Choroid plexus epithelial cell (primary cell): ENCODE results near the gene RETSAT.
"Not testable (repeated sequence)": the region's sequence is repeated elsewhere in the genome, so short reads cannot be mapped to it uniquely, and the experiment has no call there.

Source experiments
- DNase-seq: peaks from one replicate; pipeline ENCODE4 v3.0.0-alpha.2; 2010; ENCODE audit warnings: low read depth
- H3K4me3 ChIP-seq: 2 replicates; pipeline ENCODE4 v1.5.1; 2011; ENCODE audit warnings: low read depth, mild to moderate bottlenecking, control low read depth, low read length, moderate library complexity
- TF ChIP-seq, protein P1 (sequence below): conservative IDR thresholded peaks from 2 replicates; pipeline ENCODE4 v1.5.1; 2011; ENCODE audit warnings: low read depth, mild to moderate bottlenecking, control low read depth, inconsistent platforms, low read length, moderate library complexity

Gene RETSAT

DNA sequence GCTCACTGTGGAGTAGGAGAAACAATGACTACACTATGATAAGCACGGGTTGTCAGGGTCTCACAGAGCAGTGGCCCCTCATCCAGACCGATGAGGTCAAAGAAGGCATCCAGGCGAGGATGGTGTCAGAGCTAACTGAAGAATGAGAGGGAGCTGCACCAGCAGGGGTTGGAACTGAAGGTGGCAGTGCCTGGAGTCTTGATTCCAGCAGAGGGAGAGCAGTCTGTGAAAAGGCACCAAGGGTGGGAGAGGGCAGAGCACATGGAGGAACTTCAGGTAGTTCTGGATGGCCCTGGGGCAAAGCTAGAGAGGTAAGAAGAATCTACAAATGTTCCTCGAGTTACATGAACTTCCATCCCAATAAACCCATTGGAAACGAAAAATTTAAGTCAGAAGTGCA is 12.9 kb upstream of the RETSAT start:
- no peak overlapping the region for H3K4me3 ChIP-seq
- TF ChIP-seq, protein P1, sequence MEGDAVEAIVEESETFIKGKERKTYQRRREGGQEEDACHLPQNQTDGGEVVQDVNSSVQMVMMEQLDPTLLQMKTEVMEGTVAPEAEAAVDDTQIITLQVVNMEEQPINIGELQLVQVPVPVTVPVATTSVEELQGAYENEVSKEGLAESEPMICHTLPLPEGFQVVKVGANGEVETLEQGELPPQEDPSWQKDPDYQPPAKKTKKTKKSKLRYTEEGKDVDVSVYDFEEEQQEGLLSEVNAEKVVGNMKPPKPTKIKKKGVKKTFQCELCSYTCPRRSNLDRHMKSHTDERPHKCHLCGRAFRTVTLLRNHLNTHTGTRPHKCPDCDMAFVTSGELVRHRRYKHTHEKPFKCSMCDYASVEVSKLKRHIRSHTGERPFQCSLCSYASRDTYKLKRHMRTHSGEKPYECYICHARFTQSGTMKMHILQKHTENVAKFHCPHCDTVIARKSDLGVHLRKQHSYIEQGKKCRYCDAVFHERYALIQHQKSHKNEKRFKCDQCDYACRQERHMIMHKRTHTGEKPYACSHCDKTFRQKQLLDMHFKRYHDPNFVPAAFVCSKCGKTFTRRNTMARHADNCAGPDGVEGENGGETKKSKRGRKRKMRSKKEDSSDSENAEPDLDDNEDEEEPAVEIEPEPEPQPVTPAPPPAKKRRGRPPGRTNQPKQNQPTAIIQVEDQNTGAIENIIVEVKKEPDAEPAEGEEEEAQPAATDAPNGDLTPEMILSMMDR, result no peak
- DNase-seq, result no peak

DNA sequence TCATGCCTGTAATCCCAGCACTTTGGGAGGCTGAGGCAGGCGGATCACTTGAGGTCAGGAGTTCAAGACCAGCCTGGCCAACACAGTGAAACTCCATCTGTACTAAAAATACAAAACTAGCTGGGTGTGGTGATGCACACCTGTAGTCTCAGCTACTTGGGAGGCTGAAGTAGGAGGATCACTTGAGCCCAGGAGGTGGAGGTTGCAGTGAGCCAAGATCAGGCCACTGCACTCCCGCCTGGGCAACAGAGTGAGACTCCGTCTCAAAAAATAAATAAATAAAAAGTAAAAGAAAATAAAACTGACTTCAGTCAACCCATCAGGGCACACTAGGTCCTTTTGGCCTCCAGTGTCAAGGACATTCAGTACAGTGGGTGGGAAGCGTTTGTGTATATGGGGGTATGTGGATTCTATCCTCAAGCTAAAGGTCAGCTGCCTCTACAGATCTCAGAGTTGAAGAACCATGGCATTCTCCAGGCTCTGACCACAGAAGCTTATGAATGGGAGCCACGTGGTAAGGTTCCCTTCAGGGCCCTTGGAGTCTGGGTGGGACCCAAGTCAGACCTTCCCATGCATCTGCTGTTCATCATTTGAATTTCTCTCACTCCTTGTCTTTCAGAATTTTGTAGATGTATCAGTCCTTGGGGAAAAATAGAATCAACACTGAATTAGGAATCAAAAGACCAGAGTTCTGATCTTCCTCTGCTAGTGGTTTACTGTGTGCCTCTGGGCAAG is 8.5 kb upstream of the RETSAT start:
- not testable (repeated sequence) for DNase-seq, H3K4me3 ChIP-seq

DNA sequence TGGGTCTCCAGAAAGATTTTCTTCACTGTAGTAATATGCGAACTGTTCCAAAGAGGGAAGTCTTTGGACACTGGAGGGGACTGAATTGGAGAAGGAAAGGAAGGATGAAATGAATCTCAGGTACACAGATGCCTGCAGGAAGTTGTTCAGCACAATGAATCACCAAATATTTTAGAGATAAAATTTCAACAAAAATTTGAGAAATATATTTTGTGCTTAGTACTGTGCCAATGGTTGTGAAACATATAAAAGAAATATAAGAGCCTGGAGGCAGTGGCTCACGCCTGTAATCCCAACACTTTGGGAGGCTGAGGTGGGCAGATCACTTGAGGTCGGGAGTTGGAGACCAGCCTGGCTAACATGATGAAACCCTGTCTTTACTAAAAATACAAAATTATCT is 3.4 kb upstream of the RETSAT start:
- H3K4me3 ChIP-seq, result no peak overlapping the region
- TF ChIP-seq, protein P1, result no peak
- DNase-seq, result no peak

DNA sequence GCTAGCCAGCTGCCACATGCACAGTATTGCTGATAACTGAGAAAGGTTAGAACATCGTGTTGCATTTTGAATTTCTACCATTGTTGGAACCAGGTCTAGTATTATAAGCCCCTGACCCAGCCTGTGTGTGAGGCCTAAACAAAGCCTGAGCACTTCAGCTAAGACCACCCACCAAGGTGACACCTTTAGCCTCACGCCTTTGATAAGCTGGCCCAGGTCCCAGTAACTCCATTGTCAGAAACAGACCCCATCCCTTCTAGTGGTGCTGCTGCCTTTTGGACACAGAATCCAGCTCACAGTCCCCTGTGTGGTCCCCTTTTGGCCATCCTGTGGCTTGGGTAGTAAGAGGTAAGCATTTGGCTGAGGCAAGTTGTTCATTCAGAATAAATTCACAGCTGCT is 1.9 kb upstream of the RETSAT start:
- no peak overlapping the region for H3K4me3 ChIP-seq

DNA sequence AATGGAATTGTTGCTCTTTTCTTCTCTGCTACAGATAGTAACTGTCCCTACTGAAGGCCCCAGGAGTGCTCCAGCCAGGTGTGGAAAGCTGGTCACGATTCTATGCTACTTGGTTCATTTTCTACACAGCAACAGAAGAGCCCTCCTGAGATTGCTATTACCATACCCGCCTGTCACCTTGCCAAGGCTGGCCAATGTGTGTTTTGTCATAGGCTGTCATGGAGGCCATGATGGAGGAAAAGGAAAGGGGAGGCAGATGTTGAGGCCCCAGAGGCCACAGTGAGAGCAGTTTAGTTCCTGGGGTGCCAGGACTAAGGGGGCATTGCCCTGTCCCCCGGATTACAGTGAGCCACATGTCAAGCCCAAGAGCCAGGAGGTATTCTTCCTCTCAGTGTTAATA is 1.2 kb upstream of the RETSAT start:
- no peak for DNase-seq
- peak overlapping the region; percentile 98 for H3K4me3 ChIP-seq
- TF ChIP-seq, protein P1, result no peak

More for the DNA sequence above, 1.9 kb upstream of the RETSAT start:
- no peak for DNase-seq
- TF ChIP-seq, protein P1, result no peak

DNA sequence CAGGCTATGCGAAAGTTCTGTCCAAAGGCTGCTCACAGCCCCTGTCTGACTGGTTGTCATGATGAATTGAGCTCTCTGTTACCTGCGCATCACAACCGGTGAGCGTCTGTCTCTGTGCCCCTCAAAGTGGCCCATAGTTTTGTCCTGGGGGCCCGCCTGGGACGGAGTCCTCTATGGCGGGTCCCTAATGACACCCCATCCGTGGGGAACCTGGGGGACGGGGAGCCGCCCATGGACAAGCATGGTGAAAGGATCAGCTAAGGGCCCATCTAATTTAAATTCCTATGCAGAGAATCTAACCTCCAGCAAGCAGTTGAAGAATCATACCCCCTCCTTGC is 714 bp upstream of the RETSAT start:
- peak overlapping the region; percentile 98 for H3K4me3 ChIP-seq
- peak; percentile 12 for DNase-seq
- TF ChIP-seq, protein P1, result no peak

DNA sequence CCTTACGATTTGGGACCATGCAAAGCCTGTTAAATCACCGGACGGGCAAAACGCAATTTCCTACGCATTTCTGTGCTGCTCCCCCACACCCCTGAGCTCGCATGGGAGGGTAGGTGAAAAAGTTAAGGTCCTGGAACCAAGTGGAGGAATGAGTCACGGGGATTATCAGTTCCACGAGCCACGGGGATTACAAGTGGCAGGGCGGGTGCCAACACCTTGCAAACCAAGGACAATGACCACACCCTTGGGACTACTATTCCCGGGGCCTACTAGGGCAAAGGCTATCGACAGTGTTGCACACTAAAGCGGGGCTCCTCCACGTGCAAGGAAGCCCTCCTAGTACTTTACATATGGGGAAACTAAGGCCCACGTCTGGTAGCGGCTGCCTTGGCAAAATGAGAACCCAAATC is 447 bp downstream of the RETSAT start:
- TF ChIP-seq, protein P1, result no peak
- peak; percentile 4 for DNase-seq
- peak overlapping the region; percentile 98 for H3K4me3 ChIP-seq
